GM19452 (cell line): ENCODE data around the gene NOTCH3.

Source experiments
- ATAC-seq: cut with Tn5 transposase; IDR thresholded peaks from one replicate; pipeline ENCODE4 v1.9.1; 2021; ENCODE audit not compliant: unreplicated experiment

The NOTCH3 gene

DNA sequence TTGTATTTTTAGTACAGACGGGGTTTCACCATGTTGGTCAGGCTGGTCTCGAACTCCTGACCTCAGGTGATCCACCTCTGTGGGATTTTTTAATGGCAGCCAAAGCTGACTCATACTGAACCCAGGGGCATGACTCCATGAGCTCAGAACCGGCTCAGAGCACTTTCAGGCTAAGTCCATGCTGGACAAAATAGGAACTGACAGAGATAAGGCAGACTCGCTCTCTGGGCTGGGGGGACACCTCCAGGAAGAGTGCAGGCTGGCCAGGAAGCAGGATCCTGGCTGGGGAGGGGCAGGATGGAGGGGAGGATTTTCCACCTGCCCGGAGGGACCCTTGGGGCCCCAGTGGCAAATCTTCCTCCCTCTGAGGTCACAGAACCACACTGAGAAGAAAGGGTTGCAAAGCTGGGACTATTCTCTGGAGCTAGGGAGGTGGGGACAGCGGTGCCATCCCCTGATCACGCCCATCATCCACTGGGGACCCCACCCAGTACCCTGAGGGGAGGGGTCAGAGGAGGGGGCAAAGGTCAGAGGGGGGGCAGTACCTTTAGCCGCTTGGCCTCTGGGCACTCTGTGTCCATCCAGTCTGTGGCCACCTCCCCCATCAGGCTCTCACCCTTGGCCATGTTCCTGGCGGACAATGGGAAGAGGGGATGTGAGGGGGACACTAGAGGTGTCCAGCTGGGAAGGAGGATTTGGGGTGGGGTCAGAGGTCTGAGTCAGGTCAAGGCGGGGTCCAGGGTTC is 31.1 kb downstream of the NOTCH3 start:
- no peak for ATAC-seq

GRCh38 chr19:15166700-15167099 is 34.1 kb downstream of the NOTCH3 start:
- no peak for ATAC-seq

DNA sequence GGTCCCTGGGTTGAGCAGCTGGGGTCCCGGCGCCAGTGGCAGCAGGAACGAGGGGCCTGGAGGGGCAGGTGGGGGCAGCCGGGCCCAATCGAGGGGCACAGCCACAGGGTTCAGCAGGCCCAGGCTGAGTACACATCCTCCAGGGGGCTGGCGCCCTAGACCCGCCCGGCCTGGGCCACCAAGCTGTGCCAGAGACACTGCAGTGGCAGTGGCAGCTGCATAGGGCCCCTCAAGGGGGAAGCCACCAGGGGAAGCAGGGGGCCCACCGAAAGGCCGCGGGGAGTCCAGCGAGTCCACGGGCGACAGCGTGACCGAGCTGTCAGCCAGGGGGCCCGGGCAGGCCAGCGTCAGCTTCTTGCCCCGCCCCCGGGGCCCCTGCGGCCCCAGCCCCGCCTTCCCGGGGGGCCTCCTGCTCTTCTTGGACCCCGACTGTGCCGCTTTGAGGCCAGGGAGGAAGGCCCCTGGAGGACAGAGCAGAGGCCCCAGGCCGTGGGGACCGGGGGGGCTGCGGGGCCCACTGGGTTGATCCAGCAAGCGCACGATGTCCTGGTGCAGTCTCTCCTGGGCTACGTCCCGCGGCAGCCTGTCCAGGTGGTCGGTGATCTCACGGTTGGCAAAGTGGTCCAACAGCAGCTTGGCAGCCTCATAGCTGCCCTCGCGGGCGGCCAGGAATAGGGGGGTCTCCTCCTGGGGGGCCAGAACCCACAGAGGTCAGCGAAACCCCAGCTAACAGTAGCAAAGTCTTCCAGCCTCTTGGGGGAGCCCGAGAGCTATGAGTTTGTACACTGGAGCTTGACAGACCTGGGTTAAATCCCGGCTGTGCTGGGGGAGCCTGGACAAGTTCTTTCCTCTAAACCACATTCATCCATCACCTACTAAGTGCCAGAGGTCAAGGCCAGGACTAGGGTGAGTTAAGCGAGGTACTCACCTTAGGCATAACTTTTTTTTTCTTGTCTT is 39.5 kb downstream of the NOTCH3 start:
- no peak for ATAC-seq

DNA sequence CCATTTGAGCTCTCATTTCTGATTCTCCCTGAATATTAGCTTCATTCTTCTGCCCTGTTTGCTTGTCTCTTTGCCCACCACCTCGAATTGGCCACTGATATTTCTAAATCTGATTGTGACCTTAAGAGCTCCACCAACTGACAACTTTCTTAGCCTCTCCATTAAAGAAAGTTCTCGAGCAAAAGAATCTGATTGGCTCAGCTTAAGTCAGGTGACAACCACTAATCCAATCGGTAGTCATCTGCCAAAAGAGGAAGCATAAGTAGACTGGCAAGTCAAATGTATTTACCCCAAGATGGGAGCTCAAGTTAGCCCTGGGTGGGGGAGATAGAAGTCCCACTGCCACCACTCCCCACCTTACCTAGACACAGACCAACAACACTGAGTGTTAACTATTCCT is 41.5 kb downstream of the NOTCH3 start:
- no peak for ATAC-seq

- no peak for ATAC-seq
These were observed 44.4 kb downstream of the NOTCH3 start for GRCh38 chr19:15156391-15156790.

DNA sequence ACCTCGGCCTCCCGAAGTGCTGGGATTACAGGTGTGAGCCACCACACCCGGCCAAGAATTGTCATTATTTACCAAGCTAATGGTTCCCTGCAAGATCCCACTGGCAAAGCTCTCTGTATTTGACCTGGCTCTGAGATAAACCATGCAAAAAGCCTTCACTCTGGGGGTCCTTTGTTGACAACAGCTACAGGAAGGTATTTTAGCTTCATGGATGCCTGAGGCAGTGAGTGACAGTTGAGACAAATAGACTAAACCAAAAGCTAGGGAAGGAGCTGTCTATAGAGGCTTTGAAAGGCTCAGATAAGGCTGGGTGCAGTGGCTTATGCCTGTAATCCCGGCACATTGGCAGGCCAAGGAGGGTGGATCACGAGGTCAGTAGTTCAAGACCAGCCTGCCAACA is 45.5 kb downstream of the NOTCH3 start:
- no peak for ATAC-seq

GRCh38 chr19:15154002-15154612 is 46.7 kb downstream of the NOTCH3 start:
- ATAC-seq = no peak

- no peak for ATAC-seq
These were observed 51.1 kb downstream of the NOTCH3 start for GRCh38 chr19:15149737-15150136.

GRCh38 chr19:15147090-15147489 is 53.7 kb downstream of the NOTCH3 start:
- ATAC-seq = no peak

GRCh38 chr19:15144046-15144646 is 56.6 kb downstream of the NOTCH3 start:
- ATAC-seq = no peak

- ATAC-seq = no peak
These were observed 58.5 kb downstream of the NOTCH3 start for GRCh38 chr19:15142313-15142712.

- no peak for ATAC-seq
These were observed 59.7 kb downstream of the NOTCH3 start for GRCh38 chr19:15141143-15141542.

- no peak for ATAC-seq
These were observed 62.4 kb downstream of the NOTCH3 start for GRCh38 chr19:15138427-15138826.

DNA sequence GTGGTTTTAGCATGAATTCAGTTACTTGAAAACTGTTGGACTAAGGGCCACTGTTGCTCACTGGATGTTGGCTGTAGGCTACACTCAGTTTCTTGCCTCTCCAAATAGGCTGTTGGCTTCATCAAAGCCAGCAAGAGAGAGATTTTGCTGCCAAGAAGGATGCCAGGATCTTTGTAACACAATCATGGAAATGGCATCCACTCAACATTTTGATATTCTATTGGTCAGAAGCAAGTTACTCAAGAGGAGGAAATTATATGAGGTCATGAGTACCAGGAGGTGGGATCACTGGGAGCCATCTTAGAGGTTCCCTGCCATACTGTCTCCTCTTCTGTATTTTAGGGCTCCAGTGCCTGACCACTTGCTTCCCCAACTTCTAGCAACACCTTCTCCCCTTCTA is 63.0 kb downstream of the NOTCH3 start:
- no peak for ATAC-seq

DNA sequence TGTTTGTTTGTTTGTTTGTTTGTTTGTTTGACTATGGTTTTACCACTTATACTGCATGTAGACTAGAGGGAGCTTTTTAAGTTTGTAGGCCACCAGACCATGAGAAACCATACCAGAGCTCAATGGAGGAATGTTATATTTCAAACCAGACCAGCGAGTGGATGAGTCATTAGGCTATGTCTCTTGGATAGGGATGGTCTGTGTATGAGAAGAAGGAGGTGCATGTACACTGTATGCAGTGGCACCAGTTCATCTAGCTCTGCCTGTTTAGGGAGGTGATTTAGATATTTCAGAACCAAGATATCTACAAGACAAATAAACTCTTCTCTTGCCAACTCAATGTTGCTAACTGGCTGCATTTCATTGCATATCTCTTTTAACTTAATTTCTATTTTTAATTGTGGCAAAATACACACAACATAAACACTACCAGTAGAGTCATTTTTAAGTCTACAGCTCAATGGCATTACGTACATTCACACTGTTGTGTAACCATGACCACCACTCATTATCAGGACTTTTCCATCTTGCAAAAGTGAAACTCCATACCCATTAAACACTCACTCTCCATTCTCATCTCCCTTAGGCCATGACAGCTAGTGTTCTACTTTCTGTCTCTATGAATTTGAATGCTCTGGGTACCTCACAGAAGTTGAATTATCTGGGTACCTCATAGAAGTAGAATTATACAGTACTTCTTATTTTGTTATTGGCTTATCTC is 64.4 kb downstream of the NOTCH3 start:
- no peak for ATAC-seq

DNA sequence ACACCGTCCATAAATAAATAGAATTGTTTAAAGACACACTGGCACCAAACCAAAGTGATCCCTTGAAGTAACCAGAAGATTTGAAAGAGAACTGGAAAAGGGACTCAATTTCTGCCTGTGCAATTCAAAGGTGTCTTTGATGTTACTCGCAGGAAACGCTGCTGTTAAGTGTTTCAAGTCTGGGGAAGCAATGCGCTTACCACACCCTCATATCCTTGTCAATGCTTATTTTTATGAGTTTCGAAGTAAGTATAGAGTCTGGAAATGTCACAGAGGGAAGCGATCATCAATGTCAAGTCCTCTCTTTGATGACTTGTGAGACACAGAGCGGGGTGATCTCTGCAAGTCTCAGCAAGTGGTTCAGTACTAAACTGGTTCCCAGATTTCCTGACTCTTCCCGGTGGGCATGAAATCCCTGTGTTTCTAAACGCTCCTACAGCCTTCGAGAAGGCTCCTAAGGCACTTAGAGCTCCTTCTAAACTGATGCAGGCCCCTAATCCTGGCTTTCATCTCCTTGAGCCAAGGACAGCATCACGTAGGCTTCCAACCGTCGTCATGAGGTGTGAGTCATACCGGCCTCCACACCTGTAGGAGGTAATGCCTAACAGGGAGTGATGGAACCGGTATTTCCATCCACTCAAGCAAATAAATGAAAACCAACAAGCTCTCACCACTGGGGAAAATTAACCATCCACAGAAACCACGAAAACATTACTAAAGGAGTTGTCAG is 70.8 kb downstream of the NOTCH3 start:
- ATAC-seq = no peak

- no peak for ATAC-seq
These were observed 72.5 kb downstream of the NOTCH3 start for GRCh38 chr19:15128162-15128770.

DNA sequence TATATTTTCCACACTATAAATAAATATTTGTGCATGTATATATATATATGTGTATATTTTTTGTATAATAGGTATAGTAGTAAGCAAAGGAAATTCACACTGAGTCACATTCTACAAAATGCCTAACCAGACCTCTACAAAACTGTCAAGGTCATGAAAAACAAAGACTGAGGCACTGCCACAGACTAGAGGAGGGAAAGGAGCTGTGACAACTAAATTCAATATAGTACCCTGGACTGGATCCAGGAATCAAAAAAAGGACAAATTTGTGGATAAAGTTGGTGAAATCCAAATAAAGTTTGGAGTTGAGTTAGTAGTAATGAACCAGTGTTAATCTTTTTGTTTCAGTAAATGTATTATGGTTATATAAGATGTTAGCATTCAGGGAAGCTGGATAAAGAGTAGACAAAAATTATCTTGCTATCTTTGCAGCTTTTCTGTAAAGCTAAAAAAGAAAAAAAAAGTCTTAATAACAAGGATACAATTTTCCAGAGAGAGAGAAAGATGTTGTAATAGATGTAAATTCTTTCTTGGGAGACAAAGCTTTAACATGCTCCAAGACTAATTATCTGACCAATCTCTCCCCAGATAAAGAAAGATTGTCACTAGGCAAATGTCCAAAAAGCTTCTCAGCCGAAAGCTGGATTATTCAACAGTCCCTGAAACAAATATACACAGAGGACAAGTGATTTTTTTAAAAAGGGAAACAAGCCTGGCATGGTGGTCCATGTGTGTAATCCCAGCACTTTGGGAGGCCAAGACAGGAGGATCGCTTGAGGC is 74.5 kb downstream of the NOTCH3 start:
- ATAC-seq = no peak
